HG02970 (cell line): Measurements from ENCODE around the gene TSPAN18.
"Not testable (repeated sequence)": the region's sequence is repeated elsewhere in the genome, so short reads cannot be mapped to it uniquely, and the experiment has no call there.

Experiments
- ATAC-seq: cut with Tn5 transposase; IDR thresholded peaks from one replicate; pipeline ENCODE4 v1.9.1; 2021; ENCODE audit warnings: mild to moderate bottlenecking, moderate library complexity, moderate number of reproducible peaks; ENCODE audit not compliant: unreplicated experiment, low FRiP score

The TSPAN18 gene

DNA sequence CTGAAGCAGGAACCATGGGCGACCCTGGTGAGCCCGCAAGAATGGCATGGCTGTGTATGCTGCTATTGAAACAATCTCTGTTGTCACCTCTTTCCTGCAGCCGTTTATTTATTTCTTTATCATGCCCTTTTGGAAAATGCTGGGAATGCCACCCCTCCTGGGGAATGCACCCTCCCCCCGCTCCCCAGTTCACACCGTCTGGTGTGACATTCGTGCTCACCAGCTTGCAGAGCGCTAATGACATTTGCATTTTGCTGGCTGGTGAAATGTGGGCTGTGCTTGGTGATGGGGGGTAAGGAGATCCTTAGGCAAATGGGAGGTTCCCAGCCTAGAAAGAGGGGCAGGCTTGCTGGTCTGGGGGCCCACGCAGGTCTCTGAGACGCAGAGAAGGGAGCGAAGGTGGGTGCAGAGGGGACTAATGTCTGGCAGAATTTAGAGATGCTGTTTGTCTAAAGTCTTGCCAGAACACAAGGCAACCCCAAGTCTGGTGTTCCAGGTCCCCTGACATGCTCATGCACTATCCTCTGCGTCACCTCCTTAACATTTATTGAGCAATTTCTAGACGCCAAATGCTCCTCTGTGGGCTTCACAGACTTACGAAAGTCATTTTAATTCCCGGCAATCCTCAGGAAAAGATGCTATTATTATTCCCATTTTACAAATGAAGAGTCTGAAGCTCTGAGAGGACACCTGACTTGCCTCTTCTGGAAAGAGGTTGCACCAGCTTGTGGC is 132.2 kb downstream of the TSPAN18 start:
- ATAC-seq, result no peak

DNA sequence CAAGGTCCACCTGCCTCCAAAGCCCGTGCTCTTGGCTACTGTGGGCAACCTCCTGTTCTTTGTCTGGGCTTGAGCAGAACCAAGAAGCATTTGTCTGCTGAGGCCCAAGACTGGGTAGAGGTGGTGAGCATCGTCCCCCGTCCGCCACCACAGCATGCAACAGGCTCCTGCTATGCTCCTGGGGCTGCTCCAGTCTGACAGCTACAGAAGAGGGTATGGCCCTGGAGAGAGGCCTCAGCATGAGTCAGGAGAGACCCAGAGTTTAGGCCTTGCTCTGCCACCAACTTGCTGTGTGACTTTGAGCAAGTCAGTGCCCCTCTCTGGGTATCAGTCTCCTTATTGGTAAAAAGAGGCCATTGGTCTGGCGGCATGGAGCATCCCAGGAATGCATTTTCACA is 132.8 kb downstream of the TSPAN18 start:
- no peak for ATAC-seq

DNA sequence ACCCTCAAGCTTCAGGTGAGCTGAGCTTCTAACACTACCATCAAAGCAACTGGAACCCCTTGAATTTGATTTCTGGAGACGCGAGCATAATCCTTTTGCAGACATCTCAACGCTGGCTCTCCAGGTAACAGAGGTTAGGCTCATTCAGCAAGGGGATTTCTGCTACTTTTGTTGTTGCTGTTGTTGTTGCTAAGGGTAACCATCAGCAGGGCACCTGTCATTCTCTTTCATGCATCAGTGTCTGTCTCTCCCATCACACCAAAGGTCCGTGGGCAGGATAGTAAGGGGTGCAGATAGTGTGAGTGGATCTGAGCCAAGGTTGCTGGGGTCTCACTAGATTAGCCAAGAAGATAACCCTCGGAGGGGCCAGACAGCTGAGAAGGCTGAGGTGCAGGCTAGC is 133.6 kb downstream of the TSPAN18 start:
- no peak for ATAC-seq

DNA sequence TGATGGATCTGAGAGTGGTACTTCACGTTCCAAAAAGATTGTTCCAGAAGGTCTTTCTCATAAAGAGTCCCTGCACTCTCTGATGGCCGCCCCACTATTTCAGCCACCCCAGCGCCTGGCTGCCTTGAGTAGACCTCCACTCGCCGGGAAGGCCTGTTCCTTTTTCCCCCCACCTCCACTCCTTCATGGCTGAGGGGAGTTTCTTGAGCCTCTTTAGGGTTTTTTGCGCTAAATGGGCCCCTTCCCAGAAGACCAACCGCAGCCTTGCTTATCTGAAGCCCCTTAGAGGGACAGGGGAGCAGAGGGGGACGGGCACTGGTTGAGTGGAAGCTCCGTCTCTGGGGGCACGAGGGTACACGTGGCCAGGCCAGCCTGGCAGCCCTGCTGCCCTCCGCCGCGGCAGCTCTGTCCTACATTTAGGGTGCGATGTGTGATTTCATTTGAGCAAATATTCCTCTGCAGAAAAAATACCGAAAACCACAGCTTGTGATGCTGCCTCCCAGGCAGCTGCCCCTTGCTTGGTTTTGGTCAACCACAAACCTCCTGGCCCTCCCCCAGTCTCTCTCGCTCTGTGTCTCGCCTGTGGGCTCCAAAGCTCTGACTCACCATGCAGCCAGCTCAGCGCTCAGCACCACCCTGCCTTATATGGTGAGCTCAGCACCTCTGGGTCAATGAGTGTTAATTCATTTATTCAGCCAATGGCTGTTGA is 135.2 kb downstream of the TSPAN18 start:
- ATAC-seq, result peak; percentile 97

DNA sequence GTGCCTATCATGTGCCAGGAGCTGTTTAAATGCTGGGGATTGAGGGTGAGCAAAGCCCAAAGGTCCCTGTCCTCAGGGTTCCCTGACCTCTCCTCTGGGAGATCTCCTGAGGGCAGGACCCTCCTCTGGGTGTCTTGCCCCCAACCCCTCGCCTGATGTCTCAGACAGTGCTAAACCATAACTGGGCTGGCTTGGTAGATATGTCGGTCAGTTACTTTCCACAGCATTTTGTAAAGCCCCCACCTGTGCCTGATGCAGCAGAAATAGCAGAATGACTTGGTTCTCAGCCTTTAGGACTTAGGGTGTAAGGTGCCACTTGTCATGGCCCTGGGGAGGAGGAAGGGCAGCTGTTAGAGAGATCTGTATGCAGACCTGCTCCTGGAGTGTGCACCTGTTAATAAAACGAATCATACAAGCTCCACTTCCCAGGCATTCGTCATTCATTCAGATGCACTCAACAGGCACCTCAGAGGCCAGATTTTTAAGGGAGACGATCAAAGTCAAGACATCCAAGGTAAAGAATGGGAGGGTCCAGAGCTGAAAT is 135.9 kb downstream of the TSPAN18 start:
- no peak for ATAC-seq

DNA sequence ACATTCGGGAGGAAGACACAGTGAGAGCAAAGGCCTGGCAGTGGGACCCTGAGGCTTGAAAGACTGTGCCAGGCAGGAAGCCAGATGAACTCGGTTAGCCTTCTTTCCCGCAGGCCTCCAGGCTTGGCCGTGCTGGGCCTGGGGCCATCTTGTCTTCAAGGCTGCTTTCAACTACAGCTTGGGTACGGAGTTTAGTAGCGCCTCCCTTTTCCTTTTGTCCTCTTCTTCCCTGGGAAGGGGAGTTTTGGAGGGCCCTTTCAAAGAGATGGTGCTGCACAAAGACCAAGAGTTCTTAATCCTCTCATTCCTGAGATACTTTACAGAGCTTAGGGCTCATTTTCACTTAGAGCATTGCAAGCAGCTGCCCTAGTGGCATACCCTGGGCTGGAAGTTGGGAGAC is 136.5 kb downstream of the TSPAN18 start:
- ATAC-seq, result no peak

DNA sequence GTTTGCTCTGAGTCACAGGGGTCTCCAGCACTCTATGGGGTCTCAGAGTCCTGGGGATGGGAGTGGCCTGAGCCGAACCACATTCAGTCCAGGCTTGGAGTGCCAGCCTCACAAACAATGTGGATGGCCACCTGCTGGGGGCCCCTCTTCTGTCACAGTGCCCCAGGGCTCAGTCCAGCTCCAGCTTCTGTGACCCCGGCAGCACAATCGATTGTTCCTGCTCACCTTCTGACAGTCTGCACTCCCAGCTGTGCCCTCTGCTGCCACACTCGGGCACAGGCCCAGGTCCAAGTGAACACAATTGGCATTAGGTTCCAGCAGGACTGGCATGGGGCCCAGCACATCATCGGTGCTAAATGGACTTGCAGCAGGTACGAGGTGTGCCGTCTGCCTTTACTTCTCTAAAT is 139.1 kb downstream of the TSPAN18 start:
- no peak for ATAC-seq

DNA sequence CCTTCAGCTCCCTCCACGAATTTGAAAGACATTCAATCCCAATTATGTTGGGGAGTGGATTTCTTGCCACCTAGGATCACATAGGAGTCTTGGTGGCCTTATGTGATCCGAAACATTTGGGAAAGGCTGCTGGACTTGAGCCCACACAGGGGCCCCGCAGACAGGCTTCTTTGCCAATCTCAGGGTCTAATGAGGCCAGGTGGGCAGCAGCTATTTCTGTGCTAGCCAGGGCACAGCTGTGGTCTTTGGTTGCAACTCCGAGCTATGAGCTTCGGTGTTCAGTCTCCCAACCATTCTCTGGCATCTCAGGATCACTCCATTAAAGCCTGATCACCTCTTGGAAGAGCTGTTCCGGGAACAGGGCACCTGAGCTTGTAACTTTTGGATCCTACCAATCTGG is 139.5 kb downstream of the TSPAN18 start:
- ATAC-seq, result no peak

DNA sequence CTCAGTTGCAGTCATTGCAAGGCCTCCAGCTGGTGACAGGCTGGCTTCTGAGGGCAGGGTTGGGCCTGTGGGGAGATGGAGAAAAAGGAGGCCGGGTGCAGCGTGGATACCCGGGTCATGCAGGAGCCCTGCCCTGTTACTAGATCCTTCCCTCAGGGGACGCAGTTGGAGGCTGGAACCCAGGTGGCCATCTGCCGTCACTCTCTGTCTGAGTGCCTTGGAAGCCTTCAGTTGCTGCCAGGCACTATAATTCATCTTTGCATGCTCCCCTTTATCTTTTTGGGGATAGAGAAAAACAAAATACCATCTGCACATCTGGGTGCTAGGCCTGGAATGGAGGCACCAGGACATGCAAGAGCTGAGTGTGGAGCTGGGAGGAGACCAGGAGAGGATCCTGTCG is 141.3 kb downstream of the TSPAN18 start:
- no peak for ATAC-seq

DNA sequence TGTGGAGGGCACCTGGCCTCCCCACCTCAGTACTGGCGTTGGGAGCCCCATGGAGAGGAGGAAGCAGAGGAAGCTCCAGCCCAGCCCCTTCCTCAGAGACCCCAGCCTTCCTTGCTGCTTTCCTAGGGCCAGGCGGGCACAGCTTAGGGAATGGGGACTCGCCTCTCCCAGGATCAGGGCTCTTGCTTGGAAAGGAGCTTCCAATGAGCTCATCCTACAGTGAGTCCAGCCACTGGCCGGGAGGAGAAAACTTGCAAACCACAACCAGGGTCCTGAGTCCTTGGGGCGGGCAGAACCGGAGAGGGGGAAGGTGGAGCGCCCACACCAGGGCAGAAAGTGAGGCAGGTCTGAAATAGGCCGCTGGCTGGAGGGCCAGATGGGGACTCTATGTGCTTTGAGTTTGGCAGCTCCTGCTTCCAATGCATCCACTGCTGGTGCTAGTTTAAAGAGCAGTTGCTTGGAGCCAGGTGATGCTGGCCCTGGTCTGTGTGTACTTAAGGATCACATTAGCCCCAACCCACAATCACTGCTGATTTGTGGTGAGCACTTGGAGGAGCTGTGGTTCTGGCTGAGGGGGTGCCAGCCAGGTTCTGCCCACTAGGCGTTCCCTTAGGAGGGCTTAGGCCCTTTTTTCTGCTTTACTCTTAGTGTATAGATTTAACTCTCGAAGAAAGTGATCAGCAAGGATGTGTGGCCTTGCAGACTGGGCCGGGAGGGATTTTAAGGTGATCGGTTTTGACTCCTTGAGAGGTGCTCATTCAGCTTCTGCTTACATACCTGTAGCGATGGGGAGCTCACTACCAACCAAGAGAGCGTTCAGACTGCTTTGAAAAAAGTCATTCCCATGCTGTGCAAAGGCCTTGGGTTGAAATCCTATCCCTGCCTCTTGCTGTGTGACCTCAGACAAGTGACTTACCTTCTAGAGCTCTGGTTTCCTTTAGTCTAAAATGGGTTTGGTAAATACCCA is 142.0 kb downstream of the TSPAN18 start:
- ATAC-seq, result no peak

DNA sequence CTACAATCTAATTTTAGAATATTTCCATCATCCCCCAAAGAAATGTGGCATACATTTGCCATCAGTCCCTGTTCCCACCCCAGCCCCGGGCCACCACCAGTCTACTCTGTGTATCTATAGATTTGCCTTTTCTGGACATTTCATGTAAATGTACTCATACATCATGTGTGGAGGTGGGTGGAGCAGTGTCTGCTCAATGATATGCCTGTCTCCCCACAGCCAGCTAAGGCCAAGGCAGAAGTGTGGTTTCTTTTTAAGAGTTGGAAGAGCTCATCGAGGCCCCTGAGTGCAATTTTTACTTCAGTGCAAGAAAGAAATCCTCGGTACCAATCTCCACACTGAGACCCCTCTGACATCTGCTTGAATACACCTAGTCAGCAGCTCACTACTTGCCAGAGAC is 143.4 kb downstream of the TSPAN18 start:
- ATAC-seq, result no peak

DNA sequence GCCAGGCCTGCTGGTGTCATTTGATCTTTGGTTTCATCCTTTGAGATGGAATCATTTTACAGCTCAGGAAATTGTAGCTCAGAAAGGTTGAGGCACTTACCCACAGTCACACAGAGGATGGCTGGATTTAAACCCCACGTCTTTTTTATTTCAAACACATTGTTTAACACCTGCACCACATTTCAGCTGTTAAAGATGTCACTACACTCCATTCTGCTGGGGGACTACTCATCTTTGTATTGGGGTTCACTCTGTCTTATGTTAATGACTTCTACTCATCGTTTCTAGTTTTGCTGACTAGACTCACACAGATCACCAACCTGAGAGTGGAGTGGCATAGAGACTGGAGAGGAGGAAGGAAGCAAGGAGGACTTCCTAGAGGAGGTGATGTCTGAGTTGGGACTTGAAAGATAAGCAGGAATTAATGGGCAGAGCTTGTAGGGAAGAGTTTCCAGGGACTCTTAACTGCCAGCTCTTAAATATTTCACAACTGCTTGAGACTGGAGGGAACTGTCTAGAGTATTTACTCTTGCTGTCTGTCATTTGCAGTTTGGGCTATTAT is 143.9 kb downstream of the TSPAN18 start:
- no peak for ATAC-seq

DNA sequence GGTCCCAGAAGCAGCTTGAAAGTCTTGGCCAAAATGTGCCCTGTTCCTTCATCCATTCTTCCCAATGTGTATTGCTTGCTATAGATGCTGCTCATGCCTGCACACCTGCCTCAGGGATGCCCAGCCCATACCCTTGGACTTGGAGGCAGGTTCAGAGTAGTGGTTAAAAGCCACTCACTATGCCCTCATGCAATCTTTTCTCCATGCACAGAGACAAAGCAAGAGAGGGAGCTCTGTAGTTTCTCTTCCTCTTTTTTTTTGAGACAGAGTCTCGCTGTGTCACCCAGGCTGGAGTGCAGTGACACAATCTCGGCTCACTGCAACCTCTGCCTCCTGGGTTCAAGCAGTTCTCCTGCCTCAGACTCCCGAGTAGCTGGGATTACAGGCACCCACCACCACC is 144.9 kb downstream of the TSPAN18 start:
- ATAC-seq, result not testable (repeated sequence)

DNA sequence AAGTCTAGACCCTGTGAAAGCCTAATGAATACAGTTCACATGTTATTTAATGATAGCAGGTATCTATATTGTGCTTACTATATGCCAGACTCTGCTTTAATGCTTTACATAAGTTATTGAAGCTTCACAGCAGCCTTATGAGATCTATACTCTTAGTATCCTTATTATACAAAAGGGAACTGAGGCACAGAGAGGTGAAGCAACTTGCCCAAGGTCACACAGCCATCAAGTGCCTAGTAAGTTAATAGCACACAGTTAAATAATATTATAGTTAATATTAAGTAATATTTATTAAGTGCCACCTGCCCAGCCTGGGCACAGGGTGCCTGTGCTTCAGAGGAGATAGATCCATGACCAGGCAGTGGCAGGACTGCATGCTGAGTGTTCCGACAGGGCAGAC is 145.8 kb downstream of the TSPAN18 start:
- no peak for ATAC-seq

DNA sequence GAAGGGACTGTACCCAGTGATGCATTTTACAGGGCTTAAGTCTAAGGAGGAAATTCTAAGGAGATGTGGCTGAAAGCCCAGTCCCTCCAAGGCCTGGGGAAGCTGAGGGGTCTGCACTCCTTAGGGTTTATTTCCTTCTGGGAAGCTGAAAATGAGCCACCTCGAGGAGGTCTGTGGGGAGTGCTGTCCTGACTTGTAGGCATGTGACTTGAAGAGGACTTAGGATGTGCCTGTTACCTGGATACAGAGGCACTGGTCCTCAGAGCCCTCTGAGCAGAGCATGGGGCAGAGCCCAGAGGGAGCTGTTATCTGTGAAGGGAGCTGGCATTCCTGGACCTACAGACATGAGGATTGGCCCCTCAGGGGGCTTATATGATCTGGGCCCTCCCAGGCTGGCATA is 146.8 kb downstream of the TSPAN18 start:
- no peak for ATAC-seq

DNA sequence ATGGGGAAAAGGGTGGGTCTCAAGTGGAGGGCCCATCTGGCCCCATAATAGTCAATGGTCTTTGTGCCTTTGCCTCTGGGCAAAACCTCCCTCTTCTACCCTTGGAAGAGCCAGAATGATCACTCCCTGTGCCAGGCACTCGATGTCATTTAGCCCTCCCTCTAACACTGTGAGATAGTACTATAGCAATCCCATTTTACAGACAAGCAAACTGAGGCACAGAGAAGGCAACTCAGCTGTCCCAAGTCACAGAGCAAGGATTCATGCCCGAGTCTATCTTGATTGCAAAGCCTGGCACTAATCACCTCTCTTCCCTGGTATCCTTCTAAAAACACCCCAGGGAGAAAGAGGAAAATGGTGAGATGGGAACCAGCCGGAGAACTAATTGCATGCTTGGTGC is 147.5 kb downstream of the TSPAN18 start:
- ATAC-seq, result no peak

DNA sequence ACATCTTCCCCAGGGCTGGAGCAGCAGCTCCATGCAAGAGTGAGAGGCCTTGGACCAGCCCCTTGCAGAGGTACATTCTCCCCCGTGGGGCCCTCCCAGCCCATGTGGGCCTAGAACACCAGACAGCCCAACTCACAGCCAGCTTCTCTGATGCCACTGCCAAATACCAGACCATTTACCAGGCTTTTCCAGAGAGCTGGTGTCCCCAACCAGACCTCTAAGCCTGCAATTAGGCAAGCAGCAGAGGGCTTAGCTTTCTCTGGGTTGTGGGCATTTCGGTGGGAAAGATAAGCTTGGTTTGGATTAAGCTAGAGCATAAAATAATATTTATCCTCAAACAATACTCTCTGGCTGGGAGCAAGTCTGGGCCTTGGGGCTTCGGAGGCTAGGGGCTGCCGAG is 148.3 kb downstream of the TSPAN18 start:
- ATAC-seq, result no peak

DNA sequence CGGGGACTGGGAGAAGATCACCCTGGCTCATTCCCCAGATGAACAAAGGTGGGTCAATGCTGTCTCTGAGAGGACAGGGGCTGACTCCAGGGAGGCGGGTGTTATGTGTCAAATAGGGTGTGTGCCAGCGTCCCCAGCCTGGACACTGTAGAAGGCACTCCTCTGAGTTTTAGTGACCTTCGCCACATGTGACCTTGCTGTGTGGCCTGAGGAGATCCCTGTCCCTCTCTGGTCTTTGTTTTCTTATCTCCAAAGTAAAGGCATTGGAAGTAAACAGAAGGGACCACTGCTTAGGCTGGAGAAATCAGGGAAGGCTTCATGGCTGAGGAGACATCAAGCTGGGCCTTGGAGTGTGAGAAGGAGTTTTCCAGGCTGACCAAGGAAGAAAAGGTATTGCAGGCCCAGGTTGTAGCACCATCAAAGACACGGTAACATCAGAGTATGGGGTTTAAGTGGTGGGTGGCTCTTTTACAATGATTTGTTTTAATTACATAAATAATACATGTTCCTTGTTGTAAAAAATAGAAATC is 149.5 kb downstream of the TSPAN18 start:
- no peak for ATAC-seq

DNA sequence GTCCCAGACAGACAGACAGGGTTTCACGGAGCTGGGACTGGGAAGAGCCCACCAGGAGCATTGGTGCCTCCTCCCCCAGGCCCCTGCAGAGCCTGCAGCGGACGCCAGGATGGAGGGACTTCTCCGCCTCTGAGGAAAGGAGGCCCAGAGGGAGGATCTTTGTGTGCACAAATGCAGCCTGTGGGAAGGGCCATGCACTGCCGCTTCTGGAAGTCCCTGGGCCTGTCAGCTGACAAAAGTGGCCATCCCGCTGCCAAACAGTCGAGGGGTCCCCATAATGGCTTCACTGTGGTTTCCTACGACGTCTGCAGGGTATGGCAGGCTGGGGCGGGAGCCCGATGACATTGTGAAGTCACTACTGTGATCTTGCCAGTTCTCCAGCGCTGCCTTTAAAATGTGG is 150.1 kb downstream of the TSPAN18 start:
- no peak for ATAC-seq
